ENCODE measurements around the gene KSR1. TPM values are rescaled to one million over a fixed set of nuclear protein-coding genes. Genes with fewer than 3 reads are reported as not detected.

Gene KSR1
- total RNA-seq, 2 donors from 2014 or later: 99.9 to 142 TPM

- ATAC-seq: no peak
- peaks cover 81% of the 10 kb centered on the region for H3K4me1 ChIP-seq
- TF ChIP-seq POLR2A (IDR thresholded peaks at IDR 0.05): no peak
- no peak for TF ChIP-seq CTCF (IDR thresholded peaks at IDR 0.05)
- no peak overlapping the region for H3K4me3 ChIP-seq
- no peaks in the 10 kb centered on the region for H3K36me3 ChIP-seq (replicated peaks in 1 of 2; ENCODE audit: insufficient read depth in 1 of 2, low read depth in 2 of 2)
- WGBS, 2 donors: 51 to 54% methylated on average over 4 of the region's 4 CpGs
- intact Hi-C loops (cut with DNase I): no loop called here
- no peaks in the 10 kb centered on the region for H3K9me3 ChIP-seq
- DNase-seq: no peak
- peak overlapping the region; percentile 70 to 84 (median 80) for H3K27ac ChIP-seq
- H3K27me3 ChIP-seq: no peaks in the 10 kb centered on the region
These were observed 63.3 kb downstream of the KSR1 start for GRCh38 chr17:27519550-27519949.

- 30 to 41% methylated on average over 16 of the region's 16 CpGs for WGBS, 2 donors
- H3K27ac ChIP-seq: peak overlapping the region; percentile 70 to 84 (median 80)
- DNase-seq (no peak), ATAC-seq (peak; percentile 47)
- TF ChIP-seq POLR2A (IDR thresholded peaks at IDR 0.05): no peak
- TF ChIP-seq CTCF (IDR thresholded peaks at IDR 0.05): no peak
- intact Hi-C loops (cut with DNase I): no loop called here
- H3K9me3 ChIP-seq: no peaks in the 10 kb centered on the region
- H3K36me3 ChIP-seq (replicated peaks in 1 of 2; ENCODE audit: insufficient read depth in 1 of 2, low read depth in 2 of 2): no peaks in the 10 kb centered on the region
- H3K4me3 ChIP-seq: no peak overlapping the region
- H3K27me3 ChIP-seq: no peaks in the 10 kb centered on the region
- H3K4me1 ChIP-seq: peaks cover 87% of the 10 kb centered on the region
These were observed 64.4 kb downstream of the KSR1 start for GRCh38 chr17:27520491-27521185.

- H3K9me3 ChIP-seq: no peaks in the 10 kb centered on the region
- peaks cover 87% of the 10 kb centered on the region for H3K4me1 ChIP-seq
- intact Hi-C loops (cut with DNase I): no loop called here
- DNase-seq (peak in 1 of 4 donors; percentile 68), ATAC-seq (peak; percentile 66)
- no peak overlapping the region for H3K4me3 ChIP-seq
- TF ChIP-seq CTCF (IDR thresholded peaks at IDR 0.05) (no peak), POLR2A (IDR thresholded peaks at IDR 0.05) (peak in 1 of 3 donors; percentile 24)
- H3K36me3 ChIP-seq (replicated peaks in 1 of 2; ENCODE audit: insufficient read depth in 1 of 2, low read depth in 2 of 2): no peaks in the 10 kb centered on the region
- no peaks in the 10 kb centered on the region for H3K27me3 ChIP-seq
- H3K27ac ChIP-seq: peak overlapping the region; percentile 70 to 84 (median 80)
- WGBS, 2 donors: 50 to 59% methylated on average over 5 to 7 of the region's 7 CpGs
These were observed 65.2 kb downstream of the KSR1 start for GRCh38 chr17:27521281-27522027.

GRCh38 chr17:27522028-27522635 lies 65.9 kb downstream of the KSR1 start:
- intact Hi-C loops (cut with DNase I): no loop called here
- ATAC-seq (no peak), DNase-seq (no peak)
- no peak for TF ChIP-seq POLR2A (IDR thresholded peaks at IDR 0.05)
- no peak for TF ChIP-seq CTCF (IDR thresholded peaks at IDR 0.05)
- Histone ChIP-seq H3K36me3 (replicated peaks in 1 of 2; ENCODE audit: insufficient read depth in 1 of 2, low read depth in 2 of 2) (no peaks in the 10 kb centered on the region), H3K27ac (peak overlapping the region; percentile 70 to 84 (median 80)), H3K4me1 (peaks cover 93% of the 10 kb centered on the region), H3K27me3 (no peaks in the 10 kb centered on the region), H3K9me3 (no peaks in the 10 kb centered on the region), H3K4me3 (no peak overlapping the region)
- 61 to 75% methylated on average over 6 of the region's 6 CpGs for WGBS, 2 donors
